HG02973 (cell line): ENCODE measurements around the gene SNAP25.

Experiments used
- ATAC-seq: cut with Tn5 transposase; IDR thresholded peaks from one replicate; pipeline ENCODE4 v1.9.1; 2021; ENCODE audit warnings: moderate library complexity; ENCODE audit not compliant: unreplicated experiment

Gene SNAP25

DNA sequence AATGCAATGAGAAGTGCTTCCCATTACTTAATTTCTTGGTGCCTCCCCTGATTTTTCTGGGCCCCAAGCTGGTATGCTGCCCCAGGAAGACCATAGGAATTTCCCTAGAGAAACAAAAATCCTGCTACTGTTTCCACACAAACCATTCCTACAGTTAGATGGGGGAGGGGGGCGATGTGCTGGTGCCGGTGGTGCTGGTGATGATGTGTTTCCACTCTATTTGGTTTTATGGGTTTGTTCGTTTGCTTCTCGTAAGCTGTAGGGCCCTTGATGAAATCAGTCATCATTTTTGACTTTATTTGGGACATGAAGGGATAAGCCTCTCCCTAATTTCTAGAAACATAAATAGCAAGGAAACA is 110.2 kb downstream of the SNAP25 start:
- no peak for ATAC-seq

DNA sequence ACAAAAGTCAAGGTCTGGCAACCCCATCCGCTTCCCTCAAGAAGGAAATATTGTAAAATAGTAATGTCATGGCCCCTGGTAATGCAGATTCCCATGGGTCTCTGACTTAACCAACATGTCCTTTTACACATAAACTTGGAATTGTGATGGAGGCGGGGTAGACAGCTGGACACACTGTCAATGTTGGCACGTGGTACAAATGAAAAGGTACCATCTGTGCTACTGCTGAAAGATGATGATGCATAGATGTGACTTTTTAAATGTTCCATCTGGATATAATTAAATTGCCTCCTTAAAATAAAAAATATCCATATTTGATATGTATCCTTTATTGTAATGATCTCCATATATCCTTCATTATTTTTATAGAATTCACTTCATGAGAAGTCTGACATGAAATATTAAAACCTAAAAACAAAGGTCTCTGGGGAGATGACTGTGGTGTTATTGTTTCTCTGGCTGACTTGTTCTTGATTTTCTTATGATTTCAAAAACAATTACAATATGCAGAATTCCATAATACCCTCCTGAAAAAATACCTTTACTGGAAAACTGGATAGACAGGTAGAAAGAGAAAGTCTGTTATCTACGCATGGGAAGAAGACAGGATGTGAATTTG is 110.9 kb downstream of the SNAP25 start:
- ATAC-seq: no peak

DNA sequence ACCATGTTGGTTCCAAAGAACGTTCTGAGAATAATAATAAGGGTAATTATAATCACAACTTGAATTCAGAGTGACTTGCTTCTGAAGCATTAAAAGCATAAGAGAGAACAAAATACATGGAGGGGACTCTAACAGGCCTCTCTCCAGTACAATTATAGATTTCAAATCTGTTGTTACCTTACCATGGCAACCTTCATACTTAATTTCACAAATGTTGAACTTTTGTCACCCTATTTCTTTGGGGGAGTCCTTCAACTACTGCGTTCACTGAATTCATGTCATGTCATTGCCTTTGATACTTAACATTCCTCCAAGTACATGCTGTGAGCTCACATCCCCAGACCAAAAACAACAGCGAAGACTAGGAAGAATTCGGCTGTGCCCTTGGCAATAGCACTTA is 111.4 kb downstream of the SNAP25 start:
- no peak for ATAC-seq

DNA sequence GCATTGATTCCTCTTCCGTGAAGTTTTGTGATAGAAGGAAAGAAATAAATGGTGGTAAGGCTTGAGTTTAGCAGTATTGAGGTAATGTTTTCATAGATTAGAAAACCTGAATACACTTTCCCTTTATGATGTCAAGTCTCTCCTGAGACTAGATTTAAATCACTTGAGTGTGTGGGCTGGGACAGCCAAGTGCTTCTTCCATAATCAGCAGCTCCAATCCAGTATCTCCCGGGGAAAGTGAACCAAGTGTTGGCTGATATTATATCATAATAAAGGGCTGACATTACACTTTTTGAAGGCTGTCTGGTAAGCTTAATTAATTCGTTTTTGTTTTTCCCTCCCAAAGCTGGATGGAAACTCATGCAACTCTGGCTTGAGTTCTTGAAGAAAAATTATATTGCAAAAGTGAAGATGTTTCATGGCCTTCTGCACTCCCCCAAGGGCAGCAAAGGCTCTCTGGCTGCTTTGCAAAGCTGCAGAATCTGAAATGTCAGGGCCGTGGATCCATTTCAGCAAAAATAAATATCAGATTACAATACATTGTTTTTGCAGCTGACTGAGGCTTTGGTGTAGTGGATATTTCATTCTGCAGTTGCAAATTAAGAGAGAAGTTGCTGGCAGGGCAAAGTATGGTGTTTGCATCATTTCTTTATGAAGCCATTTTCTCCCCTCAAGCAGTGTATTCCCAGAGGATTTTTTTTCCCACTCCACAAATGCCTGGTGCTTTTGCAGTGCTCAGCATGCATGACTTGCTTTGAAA is 114.2 kb downstream of the SNAP25 start:
- ATAC-seq: no peak

DNA sequence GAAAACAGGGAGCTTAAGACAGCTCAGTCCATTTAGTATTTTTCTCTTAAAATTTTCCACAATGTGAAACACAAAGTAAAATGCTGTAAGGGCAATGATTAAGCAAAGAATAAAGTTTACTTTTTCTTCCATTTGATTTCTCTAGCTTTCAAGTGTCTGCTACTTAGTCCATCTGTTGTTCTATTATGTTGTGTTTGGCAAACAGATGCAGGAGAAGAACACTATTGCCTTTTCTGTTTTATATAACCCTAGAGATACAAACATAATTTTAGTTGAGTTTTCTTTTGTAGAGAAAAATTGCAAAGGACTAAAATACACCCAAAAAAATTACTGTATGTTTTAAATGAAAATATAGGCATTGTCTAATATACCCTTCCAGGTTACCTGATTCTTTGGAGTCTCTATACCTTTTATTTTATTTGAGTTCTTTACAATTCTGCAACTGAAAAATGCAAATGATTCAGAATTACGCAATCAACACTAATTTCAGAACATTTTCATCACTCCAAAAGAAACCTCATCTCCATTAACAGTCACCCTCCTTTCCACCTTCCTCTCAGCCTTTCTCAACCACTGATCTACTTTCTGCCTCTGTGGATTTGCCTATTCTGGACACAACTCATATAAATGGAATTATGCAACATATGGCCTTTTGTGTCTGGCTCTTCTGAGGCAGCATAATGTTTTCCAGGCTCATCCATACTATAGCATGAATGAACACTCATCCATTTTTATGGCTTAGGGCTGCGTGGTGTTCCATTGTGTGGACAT is 118.5 kb downstream of the SNAP25 start:
- no peak for ATAC-seq

DNA sequence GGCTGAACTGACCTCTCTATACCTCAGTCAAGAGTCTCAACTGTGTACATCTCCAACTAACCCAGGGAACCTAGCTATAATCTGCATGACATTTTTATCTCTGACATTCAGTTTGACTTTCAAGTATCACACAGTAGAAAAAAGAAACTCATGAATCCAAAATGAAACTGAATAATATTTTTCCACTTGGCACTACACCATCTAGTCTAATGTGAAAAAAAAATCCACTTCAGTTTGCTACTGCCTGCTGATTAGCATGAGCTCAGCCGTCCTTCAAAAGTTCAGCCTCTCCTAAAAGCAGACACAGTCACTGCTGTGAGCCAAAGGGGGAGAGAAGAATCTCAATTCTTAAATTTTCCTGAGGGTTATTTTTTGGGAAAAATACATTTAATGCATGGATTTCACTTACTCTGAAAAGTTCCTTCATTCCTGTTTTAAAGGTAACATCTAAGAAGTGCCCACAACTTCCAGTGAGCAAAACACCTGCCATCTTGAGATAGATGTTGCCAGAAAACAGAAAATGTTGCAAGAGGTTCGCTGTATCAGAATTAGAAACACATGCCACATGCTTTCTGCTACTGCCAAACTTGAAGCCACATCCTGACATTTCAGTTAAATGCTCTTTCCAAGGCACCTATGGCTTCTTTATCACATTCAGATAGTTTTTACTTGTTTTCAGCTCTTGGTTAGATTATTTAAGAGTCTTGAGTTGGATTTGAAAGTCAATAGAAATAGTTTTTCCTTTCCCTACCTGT is 120.0 kb downstream of the SNAP25 start:
- no peak for ATAC-seq

DNA sequence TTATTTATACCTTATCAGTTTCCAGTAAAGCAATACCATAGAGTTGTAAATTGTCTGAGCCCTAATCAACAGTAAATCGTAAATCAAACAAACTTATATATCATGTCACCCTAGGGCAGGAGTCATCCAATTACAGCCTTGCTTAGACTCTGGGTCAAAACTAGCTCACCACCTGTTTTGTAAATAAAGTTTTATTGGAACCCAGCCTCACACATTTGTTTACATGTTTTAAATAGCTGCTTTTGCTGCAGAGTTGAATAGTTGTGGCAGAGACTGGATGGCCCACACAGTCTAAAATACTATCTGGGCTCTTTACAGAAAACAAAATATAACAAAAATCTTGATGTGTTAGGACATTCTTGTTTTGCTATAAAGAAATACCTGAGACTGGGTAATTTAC is 121.0 kb downstream of the SNAP25 start:
- no peak for ATAC-seq

DNA sequence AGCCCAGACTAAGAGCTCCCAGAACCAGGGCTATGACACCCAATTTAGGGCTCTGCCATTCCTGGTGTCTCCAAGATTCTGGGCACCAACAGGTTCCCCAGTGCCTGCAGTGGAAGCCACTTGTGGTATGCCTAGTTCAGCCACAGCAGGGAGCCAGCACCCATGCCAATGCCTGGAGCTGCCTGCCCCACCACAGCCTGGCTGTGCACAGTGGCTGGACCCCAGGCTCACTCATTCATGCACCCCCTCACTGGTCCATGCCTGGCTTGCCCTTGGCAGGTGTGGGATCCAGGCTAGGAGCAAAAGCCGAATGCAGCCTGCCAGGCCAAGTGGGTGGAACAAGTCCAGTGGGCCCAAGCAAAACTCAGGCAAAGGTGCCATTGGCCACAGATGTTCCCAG is 123.5 kb downstream of the SNAP25 start:
- ATAC-seq: no peak

DNA sequence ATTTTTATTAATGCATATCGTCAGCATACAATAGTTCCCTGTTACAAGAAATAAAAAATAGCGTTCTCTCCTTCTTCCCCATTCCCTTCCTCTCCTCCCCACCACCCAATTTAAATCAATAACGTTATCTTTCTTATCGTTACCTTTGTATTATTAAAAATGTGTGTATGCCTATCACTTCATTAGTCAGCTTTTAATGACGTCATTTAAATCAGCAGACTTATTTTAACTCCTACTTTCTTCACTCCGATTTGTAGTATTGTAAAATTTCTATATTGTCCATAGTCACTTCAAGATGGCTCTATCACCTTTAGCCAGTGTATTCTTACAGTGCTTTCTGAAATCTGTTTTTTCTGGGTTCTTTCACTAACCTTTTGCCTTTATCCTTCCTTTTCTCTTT is 126.3 kb downstream of the SNAP25 start:
- no peak for ATAC-seq

DNA sequence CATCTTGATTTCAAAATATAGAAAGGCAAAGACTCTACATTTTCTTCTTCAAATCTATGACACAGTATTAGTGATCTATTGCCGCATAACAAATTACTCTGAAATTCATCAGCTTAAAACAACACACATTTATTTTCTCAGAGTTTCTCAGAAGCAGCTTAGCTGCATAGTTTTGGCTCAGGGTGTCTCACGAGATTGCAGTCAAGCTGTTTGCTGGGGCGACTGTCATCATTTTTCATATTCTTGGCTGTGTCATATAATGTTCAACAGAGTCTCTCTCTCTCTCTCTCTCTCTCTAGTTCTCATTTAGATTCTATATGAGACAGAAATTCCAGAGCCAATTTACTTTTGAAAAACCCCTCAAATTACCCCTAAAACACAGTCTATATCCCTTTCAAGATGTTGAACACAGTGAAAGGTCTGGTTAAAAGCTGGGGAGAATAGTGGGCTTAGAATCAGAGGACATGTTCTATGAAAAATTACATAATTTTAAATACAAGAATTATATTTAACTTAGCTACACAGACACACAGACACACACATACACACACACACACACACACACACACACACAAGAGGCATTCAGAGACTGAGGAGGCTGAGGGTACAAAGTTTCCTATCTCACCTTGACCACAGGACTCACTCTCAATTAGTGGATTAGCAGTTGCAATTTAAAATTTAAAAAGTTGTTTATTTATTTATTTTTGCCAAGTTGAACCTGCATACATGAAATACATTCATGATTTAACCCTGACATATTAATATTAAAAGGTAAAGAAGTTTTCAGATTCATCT is 128.7 kb downstream of the SNAP25 start:
- ATAC-seq: no peak

DNA sequence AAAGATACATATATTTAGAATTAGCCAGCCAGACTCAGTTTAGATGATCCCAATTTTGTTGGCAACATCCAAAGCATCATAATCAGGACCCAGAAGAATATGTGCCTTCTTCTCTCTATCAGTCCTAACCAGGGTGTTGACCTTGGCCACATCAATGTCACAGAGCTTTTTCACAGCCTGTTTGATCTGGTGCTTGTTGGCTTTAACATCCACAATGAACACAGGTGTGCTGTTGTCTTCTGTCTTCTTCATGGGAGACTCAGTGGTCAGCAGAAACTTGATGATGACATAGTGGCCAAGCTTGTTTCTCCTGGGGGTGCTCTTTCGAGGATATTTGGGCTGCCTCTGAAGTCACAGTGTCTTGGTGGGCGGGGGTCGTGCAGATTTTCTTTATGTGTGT is 130.5 kb downstream of the SNAP25 start:
- no peak for ATAC-seq

DNA sequence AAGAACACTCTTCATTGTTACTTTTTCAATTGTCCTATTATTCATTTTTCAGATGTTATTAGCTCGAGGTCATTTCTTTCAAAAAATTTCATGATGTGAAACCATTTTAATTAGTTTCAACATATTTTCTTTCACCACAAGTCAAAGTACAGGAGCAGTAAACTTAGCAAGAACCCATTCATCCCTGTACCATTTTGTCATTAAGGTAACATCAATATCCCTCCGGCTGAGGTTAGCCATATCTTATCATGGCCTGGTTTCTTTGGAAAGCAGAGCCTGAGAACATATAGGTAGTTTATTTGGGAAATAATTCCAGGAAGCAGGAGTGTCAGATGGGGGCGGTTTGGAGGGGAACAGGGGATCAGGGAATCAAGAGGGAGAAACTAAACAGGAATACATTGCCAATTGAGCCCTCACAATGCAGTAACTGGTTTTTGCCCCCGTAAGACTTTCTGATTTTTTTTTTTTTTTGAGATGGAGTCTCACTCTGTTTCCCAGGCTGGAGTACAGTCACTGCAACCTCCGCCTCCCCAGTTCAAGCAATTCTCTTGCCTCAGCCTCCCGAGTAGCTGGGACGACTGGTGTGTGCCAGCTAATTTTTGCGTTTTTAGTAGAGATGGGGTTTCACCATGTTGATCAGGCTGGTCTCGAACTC is 131.7 kb downstream of the SNAP25 start:
- no peak for ATAC-seq

DNA sequence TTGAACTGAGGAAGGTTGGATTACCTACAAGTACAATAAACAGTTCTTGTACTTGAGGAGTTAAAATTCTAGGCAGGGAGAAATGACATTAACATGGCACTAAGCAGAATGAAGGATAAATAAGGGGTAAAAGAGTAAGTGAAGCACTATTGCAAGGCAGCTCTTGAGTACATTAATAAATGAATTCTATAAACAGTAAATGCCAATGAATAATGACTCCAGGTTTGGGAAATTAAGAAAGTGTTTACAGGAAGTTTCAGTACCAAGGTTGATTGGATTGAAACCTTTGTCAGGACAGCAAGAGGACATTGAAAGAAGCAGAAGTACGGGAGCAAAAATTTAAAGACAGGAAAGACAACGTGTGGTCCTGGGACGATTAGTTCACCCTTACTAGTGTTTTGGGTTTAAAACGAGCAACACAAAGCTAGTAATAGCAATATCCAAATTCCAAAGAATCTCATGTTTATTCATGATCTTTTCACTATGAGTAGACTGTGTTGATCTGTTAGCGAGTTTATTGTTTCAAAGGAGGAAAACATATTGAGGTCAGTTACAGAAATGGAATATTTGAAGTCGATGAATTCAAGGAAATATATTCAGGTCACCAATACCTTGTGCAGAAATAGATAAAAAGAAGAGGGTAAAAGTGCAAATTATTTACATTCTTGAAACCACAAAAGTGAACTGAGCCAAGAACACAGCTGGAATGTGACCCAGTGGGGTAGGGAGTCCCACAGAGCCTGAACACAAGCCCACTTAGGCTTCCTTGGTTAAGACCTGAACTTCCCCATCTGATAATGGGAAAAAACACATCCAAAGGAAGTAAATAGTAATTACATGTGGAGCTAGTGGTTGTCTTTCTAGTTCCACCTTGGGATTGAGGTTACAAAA is 134.5 kb downstream of the SNAP25 start:
- ATAC-seq: no peak

DNA sequence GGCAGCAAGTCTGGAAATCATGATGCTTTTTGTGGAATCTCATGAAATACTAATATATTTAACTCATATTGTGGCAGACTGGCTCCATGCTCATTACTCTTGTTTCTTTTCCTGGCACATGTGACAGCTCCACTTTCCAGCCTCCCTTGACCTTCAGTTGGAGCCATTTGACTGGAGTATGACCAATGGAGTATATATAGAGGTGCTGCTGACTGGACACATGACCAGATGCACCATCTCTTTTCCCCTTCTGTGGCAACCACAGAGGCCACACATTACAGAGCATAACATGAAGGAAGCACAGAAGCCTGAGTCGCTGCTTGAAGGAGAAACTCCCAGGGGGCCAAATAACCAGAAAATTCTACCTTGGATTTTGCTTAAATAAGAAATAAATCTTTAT is 138.0 kb downstream of the SNAP25 start:
- no peak for ATAC-seq
